GM18873 (cell line): ENCODE results near the gene PDE7B.

Experiments
- ATAC-seq: cut with Tn5 transposase; IDR thresholded peaks from one replicate; pipeline ENCODE4 v1.9.1; 2021; ENCODE audit warnings: mild to moderate bottlenecking, moderate library complexity, moderate number of reproducible peaks; ENCODE audit not compliant: unreplicated experiment, low FRiP score

Gene PDE7B

DNA sequence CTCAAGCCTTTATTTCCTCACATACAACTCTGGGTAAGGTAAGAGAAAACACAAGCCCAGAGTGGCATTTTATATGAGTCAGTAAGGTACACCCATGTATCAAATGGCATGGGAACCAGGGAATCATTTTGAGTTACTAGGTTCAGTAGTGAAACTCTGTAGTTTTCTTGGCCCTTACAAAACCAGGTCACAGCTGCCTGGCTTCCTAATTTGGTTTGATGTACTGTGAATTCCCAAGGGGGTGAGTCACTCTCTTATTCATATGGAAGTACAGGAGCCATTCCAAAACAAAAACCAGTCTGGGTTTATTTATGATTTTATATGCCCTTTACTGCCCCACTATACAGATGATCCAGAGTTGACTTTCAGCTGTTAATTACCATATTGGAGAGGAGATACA, 70.7 kb downstream of the PDE7B start:
- ATAC-seq, result no peak

DNA sequence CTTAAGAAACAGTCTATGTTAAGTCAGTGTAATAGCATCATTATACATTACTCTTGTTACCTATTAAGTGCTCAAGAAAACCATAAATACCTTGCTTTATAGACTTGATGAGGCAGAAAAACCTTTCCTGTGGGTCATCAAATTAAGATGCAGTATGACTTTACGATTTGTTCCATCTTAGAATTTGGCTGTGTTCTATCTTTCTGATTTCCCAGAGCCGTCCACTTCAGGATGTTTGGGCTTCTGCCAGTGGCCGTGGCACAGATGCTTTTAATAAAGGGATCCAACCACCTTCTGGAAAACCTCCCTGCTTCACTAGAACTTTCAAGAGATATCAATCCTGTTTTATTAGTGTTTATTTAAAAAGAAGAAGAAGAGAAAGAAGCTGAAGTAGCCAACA, 71.2 kb downstream of the PDE7B start:
- no peak for ATAC-seq

GRCh38 chr6:135932651-135933050, 81.2 kb downstream of the PDE7B start:
- ATAC-seq, result no peak

GRCh38 chr6:135935941-135936601, 84.6 kb downstream of the PDE7B start:
- ATAC-seq, result no peak

GRCh38 chr6:135936606-135937005, 85.1 kb downstream of the PDE7B start:
- no peak for ATAC-seq

- ATAC-seq, result no peak
Measured at GRCh38 chr6:135937106-135937505, 85.6 kb downstream of the PDE7B start.

DNA sequence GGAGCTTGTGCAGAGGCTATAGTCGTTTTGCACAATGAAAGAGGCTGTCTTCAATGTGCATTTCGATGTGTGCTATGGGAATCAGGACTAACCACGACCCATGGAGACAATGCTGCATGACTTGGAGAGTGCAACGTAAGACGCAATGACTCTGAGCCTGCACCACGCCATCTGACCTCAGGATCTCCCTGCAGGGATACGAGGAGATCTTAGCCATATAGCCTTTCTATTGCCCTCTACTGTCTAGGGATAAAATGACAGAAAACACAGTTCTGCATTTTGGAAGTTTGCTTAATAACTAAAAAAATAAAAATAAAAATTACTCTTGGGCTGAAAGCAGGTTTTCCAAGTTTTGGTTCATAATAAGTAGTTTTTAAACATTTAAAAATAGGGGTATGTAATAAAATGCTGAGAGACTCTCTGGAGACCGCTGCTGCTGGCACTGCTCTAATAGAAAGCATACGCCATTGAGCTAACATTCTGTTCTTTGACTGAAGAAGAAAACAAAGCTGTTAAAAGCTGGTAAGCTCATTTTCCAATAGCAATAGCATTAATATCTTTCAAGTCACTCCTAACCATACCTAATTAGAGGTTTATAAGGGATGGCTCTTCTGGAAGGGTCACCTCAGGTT, 87.2 kb downstream of the PDE7B start:
- no peak for ATAC-seq

DNA sequence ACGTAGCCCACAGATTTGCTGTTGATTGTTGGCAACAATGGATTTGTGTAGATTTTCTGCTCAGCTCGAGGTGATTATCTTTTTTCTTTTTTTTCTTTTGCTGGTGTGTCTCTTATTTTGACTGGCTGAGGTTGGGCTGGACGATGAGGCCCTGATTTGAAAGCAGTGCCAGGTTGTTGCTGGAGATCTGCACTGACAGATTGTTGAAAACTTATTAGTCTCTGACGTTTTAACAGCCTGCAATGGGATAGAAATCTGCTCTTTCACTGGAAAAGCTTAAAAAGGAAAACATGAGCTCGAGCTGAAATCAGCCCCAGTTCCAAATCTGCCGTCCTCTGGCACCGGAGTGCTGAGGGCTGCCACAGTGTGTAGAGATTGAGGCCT, 87.7 kb downstream of the PDE7B start:
- no peak for ATAC-seq

GRCh38 chr6:135940616-135941167, 89.2 kb downstream of the PDE7B start:
- no peak for ATAC-seq

DNA sequence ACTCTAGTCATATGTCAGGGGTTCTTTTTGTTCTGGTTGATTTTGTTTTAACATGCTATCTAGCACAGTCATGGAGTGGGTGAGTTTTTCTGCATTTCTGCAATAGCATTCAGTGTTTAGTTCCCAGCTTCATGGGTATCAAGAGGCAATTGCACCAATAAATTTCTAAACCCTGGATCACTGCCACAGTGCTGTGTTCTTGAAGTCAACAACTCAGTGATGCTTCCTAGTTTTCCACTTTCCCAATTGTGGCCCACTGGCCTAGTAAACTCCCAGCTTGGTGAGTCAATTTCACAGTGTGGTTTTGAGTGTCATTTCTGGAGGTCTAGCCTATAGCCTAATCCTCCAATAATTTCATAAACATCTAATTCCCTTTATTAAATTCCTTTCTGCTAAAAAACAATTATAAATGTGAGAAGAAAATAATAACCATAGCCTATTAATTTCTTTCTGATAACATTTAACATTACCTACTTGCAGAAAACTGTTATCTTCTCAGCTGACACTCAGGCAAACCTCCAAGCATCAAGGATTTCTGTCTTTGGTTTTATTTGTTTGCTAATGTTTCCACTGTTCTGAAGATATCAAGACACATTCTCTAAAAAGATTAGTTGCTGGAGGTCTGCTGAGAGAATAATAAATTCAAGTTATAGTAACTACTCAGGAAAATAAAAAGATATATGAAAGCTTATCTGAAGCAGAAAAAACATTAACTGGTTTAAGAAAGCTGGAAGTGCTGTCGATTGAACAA, 89.9 kb downstream of the PDE7B start:
- no peak for ATAC-seq

DNA sequence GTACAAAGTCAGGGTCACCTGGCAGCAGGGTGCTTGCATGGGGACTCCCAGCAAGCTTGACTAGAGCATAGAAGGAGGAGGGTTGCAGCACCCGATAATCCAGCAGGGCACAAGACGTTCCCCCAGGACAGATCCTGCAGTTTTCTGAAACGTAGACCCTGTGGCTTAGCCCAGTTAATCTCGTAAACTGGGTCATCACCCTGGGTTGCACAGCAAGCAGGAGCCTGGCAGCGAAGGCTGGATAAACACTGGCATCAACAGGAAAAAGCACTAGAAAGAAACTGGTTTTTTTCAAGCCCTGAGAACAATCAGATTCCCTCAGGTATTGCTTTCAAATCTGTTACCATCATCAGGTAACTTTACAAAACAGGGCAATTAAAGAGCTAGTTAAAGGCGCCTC, 92.6 kb downstream of the PDE7B start:
- no peak for ATAC-seq

DNA sequence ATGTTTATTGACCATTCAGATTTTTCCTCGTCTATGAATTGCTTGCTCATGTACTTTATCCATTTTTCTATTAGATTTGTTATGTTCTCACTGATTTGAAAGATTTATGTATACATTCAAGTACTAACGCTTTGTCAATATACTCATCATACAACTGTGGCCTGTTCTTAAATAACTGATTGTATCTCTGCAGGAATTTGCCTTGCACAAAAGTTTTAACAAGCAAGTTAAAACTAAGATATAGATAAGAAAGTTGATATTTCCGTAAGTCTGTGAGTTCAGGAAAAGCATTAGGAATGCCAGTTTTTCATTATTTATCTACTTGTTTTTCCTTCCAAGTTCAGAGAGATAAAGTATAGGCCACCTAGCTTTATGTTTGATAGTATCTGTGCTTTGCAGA, 95.2 kb downstream of the PDE7B start:
- ATAC-seq, result no peak

DNA sequence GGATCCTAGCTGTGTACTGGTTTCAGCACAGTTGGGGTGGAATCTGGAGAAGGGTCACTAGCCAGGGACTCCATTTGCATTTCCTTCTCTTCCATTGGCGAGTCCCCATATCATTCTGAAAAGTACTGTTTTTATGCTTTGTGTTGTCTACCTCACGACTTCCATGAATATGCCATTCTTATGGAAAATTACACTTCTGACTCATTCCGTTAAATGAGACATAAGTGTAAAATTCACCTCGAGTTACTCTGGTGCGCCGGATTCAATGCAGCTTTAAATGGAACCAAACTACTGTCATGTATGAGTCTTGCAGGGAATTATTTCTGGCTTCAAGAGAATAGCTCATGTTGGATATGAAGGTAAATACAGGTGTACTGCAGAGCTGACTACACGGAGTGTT, 99.2 kb downstream of the PDE7B start:
- ATAC-seq, result no peak

GRCh38 chr6:135951169-135951568, 99.7 kb downstream of the PDE7B start:
- ATAC-seq, result no peak

DNA sequence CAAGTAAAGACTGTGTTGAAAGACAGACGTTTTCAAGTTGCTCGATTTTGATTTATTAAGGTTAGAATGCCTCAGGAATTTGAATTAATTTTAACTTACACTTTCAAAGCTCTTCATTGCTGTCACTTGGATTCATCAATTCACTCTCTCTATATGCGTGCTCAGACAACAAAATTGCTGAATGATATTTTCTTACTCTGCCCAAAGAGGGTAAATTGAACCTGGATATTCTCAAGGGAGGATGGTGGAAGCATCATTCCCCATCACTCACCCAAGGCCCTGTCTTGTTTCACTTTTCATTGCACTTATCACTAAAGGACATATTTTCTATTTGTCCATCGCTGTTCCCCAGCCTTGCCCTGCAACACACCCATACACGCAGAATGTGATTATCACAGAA, 102.3 kb downstream of the PDE7B start:
- ATAC-seq, result no peak

GRCh38 chr6:135955099-135955498, 103.6 kb downstream of the PDE7B start:
- no peak for ATAC-seq

GRCh38 chr6:135962731-135963130, 111.2 kb downstream of the PDE7B start:
- no peak for ATAC-seq

DNA sequence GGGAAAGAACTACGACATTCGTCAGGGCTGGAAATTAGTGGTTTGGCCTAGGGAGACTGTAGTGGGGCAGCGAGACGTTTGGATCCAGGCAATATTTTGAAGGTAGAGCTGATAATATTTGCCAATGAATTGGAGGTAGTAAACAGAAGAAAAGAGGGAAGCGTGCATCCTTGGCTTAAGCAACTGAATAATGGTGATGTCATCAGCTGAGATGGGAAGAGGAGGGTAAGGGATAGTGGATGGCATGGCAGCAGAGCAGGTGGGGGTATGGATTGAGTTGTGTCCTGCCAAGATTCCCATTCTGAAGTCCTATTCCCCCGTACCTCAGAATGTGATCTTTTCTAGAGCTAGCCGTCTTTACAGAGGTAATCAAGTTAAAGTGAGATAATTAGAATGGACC, 119.2 kb downstream of the PDE7B start:
- no peak for ATAC-seq

GRCh38 chr6:135971351-135971750, 119.8 kb downstream of the PDE7B start:
- ATAC-seq, result no peak

DNA sequence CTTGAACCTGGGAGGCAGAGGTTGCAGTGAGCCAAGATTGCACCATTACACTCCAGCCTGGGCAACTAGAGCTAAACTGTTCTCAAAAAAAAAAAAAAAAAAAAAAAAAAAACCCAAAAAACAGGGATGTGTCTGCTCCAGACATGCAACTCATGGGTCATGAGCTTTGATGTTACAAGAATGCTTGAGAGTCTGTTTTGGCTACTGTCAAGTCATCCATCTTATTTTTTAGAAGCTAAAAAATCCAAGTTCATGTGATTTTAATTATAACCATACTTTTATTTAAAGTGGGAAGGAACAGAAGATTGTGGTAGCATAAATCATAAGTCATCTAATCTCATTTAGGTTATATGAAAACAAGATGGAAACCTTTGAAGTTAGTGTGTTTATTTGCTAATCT, 120.6 kb downstream of the PDE7B start:
- no peak for ATAC-seq

DNA sequence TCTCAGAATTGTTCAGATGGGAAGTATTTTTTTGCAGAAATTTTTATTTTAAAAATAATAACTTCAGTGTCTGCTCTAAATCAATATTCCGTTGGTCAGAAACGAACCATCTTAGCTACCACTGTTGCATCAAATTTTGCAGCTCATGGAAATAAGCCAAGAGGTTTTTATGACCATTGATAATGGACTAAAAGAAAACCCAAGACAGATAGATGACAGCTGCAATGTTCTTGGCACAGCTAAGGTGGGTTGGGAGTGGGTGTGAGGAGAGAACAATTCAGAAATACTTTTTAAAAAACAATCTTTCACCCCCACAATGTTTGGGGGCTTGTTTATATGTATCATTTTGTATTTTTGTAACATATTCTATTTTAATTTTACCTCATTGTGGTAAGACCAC, 121.1 kb downstream of the PDE7B start:
- no peak for ATAC-seq

DNA sequence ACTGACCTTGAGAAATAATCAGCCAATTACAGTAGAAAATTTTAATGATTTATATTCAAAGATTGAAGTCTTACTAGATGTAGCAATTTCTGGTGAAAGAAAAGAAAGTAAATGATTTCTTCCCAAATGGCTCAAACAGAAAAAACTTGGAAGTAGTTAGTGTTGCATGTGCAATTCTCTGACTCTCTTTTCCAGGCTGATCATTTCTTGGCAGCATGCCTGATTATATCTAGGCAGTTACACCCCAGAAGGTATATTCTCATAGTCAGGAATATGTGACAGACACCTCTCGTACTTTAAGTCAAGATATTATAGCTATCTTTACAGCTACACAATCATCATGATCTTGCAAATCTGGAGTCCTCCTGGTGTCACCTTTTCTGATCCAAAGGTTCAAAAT, 122.9 kb downstream of the PDE7B start:
- ATAC-seq, result no peak
